SH-SY5Y (cell line): ENCODE measurements around the gene DDX60.

Experiments
- GATA2 ChIP-seq: IDR thresholded peaks from 2 replicates; pipeline ENCODE4 v1.6.1; 2011; ENCODE audit warnings: mild to moderate bottlenecking, low read depth, low read length
- GATA3 ChIP-seq: IDR thresholded peaks from 2 replicates; pipeline ENCODE4 v1.6.1; 2011; ENCODE audit warnings: low read depth, mild to moderate bottlenecking, low read length, moderate library complexity

GRCh38 chr4:168174308-168174707 lies 144.2 kb downstream of the DDX60 start:
- TF ChIP-seq GATA3, result no peak
- TF ChIP-seq GATA2, result no peak
